Activated CD8-positive, alpha-beta T cell treated with anti-CD3 and anti-CD28 coated beads for 36 hours (primary cell): ENCODE measurements around the gene NECTIN1. TPM values are rescaled to one million over a fixed set of nuclear protein-coding genes. Genes with fewer than 3 reads are reported as not detected.

Source experiments
- ATAC-seq: fragments of 200-7000 bp; cut with Tn5 transposase; one replicate; pipeline ENCODE4 v1.10.0; 2021; ENCODE audit warnings: mild to moderate bottlenecking, moderate library complexity
- CTCF ChIA-PET: fragments of 350-600 bp; sonication (Branson Sonifier 250); formaldehyde crosslinking; loops from one replicate; lab custom pipeline; 2021; ENCODE audit warnings: antibody characterized with exemption; lab: Charles Lee
- POLR2A ChIA-PET: fragments of 350-600 bp; sonication (Branson Sonifier 250); formaldehyde crosslinking; loops from one replicate; lab custom pipeline; 2021; ENCODE audit warnings: antibody characterized with exemption; lab: Charles Lee
- DNase-seq: peaks from one replicate; pipeline ENCODE4 v3.0.0-alpha.2; 2020
- H3K27ac Mint-ChIP-seq: one replicate; pipeline ENCODE4 v1.8.0; 2021; ENCODE audit warnings: mild to moderate bottlenecking, mixed read lengths
- H3K27me3 Mint-ChIP-seq: one replicate; pipeline ENCODE4 v1.8.0; 2021; ENCODE audit warnings: mixed read lengths
- H3K36me3 Mint-ChIP-seq: one replicate; pipeline ENCODE4 v1.8.0; 2021; ENCODE audit warnings: low read depth, mixed read lengths
- H3K4me1 Mint-ChIP-seq: one replicate; pipeline ENCODE4 v1.8.0; 2021; ENCODE audit warnings: low read depth, mixed read lengths
- H3K4me3 Mint-ChIP-seq: one replicate; pipeline ENCODE4 v1.8.0; 2021; ENCODE audit warnings: mild to moderate bottlenecking, moderate library complexity, mixed read lengths
- H3K9me3 Mint-ChIP-seq: one replicate; pipeline ENCODE4 v1.8.0; 2021; ENCODE audit warnings: mixed read lengths
- intact Hi-C: fragments of 100-400 bp; cut with micrococcal nuclease; formaldehyde crosslinking; loops from one replicate; pipeline ENCODE4 v1.10.0; 2022
- total RNA-seq, 2 experiments: library from RNA; stranded (reverse); gene quantifications; one replicate each; pipeline ENCODE4 v1.2.3, GENCODE V29; 2021
- TF ChIP-seq, protein P1 (sequence below): fragments of 200-600 bp; IDR thresholded peaks from one replicate; pipeline ENCODE4 v1.8.0; 2022; ENCODE audit warnings: antibody characterized with exemption, mild to moderate bottlenecking

NECTIN1 gene
- total RNA-seq, 2 experiments from 2014 or later: 2.6 to 3.8 TPM

- DNase-seq (no peak), ATAC-seq (no peak)
- H3K27me3 Mint-ChIP-seq: peaks cover 29% of the 10 kb centered on the region
- no peaks in the 10 kb centered on the region for H3K9me3 Mint-ChIP-seq
- no peak overlapping the region for H3K27ac Mint-ChIP-seq
- H3K4me1 Mint-ChIP-seq: peaks cover 7% of the 10 kb centered on the region
- H3K36me3 Mint-ChIP-seq: no peaks in the 10 kb centered on the region
- ChIA-PET POLR2A (no interaction called here), CTCF (interaction anchor here (1.9 kb wide), 1 partner anchor 19 kb away, joined by 7 read pairs; the partner anchor contains the start of gene NECTIN1)
- intact Hi-C loops: no loop called here
- TF ChIP-seq, protein P1, sequence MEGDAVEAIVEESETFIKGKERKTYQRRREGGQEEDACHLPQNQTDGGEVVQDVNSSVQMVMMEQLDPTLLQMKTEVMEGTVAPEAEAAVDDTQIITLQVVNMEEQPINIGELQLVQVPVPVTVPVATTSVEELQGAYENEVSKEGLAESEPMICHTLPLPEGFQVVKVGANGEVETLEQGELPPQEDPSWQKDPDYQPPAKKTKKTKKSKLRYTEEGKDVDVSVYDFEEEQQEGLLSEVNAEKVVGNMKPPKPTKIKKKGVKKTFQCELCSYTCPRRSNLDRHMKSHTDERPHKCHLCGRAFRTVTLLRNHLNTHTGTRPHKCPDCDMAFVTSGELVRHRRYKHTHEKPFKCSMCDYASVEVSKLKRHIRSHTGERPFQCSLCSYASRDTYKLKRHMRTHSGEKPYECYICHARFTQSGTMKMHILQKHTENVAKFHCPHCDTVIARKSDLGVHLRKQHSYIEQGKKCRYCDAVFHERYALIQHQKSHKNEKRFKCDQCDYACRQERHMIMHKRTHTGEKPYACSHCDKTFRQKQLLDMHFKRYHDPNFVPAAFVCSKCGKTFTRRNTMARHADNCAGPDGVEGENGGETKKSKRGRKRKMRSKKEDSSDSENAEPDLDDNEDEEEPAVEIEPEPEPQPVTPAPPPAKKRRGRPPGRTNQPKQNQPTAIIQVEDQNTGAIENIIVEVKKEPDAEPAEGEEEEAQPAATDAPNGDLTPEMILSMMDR: no peak
- H3K4me3 Mint-ChIP-seq: no peak overlapping the region
Observed at GRCh38 chr11:119747868-119748660, 19.1 kb upstream of the NECTIN1 start.

DNA sequence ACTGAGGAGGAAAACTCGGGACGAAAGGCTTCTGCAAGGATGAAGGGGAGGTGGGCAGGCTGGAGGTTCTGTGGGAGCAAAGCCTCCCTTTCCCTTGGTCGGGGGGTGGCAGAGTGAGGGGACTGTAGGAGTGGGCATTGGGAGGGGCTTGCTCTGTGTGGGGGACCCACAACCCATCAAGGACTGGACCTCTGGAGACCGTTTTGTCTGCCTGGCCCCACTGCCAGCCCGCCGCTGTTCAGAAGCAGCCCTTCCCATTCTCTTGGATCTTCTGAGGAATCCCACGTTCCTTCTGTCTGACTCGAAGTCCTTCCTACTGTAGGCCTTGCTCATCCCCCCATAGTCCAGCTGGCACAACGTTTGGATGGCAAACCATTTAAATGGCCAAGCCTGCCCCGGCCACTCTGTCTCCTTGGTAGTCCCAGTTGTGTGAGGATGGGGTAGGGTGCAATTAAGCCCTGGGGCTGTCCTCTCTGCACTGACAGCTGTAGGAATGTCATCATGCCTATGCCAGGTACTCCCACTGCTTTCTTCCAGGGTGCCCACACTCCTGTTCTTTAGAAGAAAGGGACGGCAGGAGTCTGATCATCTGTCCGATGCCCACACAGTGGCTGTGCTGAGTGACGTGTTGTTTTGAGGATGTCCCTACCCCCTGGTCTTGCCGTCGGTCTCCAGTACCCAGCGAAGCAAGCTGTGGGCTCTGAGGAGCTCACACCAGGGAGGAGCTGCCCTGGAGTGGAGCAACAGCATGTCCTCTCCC lies 17.0 kb upstream of the NECTIN1 start:
- Mint-ChIP-seq H3K27me3 (peaks cover 27% of the 10 kb centered on the region), H3K4me1 (peaks cover 8% of the 10 kb centered on the region), H3K27ac (no peak overlapping the region), H3K36me3 (no peaks in the 10 kb centered on the region), H3K9me3 (no peaks in the 10 kb centered on the region), H3K4me3 (no peak overlapping the region)
- intact Hi-C loops: no loop called here
- CTCF ChIA-PET: interaction anchor here (1.4 kb wide), 1 partner anchor 363 kb away, joined by 3 read pairs; no protein-coding TSS in a partner anchor
- TF ChIP-seq, protein P1: no peak
- no peak for DNase-seq
- ATAC-seq: no peak
- POLR2A ChIA-PET: interaction anchor here (0.6 kb wide), 1 partner anchor 10 kb away, joined by 3 read pairs; no protein-coding TSS in a partner anchor

DNA sequence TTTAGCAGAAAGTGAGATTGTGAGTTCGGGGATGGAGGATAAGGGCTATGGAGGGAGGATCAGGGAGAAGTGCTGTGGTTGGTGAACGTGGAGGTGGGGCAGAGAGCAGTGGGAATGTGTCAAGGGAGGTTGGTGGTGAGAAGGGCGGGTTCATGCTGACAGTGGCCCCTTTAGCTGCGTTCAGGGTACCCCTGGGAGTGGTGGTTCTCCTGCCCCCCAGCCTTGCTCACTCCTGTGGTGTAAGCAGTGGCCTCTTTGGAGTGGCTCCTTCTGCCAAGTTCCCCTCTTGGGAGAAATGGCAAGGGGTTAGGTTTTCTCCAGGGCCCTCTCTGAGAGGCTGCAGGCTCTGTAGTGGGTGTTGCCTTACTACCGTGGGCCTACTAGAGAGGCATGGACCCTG lies 16.1 kb upstream of the NECTIN1 start:
- TF ChIP-seq, protein P1: no peak
- DNase-seq (no peak), ATAC-seq (no peak)
- no peak overlapping the region for H3K4me3 Mint-ChIP-seq
- ChIA-PET POLR2A (interaction anchor here (0.6 kb wide), 1 partner anchor 9 kb away, joined by 3 read pairs; no protein-coding TSS in a partner anchor), CTCF (interaction anchor here (3.3 kb wide), 1 partner anchor 16 kb away, joined by 25 read pairs; the partner anchor contains the start of gene NECTIN1)
- peaks cover 24% of the 10 kb centered on the region for H3K27me3 Mint-ChIP-seq
- H3K9me3 Mint-ChIP-seq: no peaks in the 10 kb centered on the region
- H3K27ac Mint-ChIP-seq: no peak overlapping the region
- H3K4me1 Mint-ChIP-seq: peaks cover 8% of the 10 kb centered on the region
- intact Hi-C loops: no loop called here
- no peaks in the 10 kb centered on the region for H3K36me3 Mint-ChIP-seq

- Mint-ChIP-seq H3K36me3 (no peaks in the 10 kb centered on the region), H3K4me1 (peaks cover 8% of the 10 kb centered on the region), H3K9me3 (no peaks in the 10 kb centered on the region), H3K27me3 (peaks cover 24% of the 10 kb centered on the region), H3K27ac (no peak overlapping the region), H3K4me3 (no peak overlapping the region)
- ChIA-PET POLR2A (no interaction called here), CTCF (interaction anchor here (3.3 kb wide), 1 partner anchor 15 kb away, joined by 25 read pairs; the partner anchor contains the start of gene NECTIN1)
- DNase-seq (no peak), ATAC-seq (no peak)
- TF ChIP-seq, protein P1: no peak
- intact Hi-C loops: no loop called here
Observed at GRCh38 chr11:119744577-119744976, 15.6 kb upstream of the NECTIN1 start.
